ENCODE measurements around the gene FBXL14.

- TF ChIP-seq CTCF (IDR thresholded peaks at IDR 0.05) (no peak), POLR2A (IDR thresholded peaks at IDR 0.05) (no peak)
These were observed 17.6 kb upstream of the FBXL14 start for GRCh38 chr12:1611803-1612572.
